ENCODE data around the gene CAB39. TPM values are rescaled to one million over a fixed set of nuclear protein-coding genes. Genes with fewer than 3 reads are reported as not detected.

The CAB39 gene
- total and polyA plus RNA-seq, 2 donors (not counting 3 experiments of a cell fraction or from before 2014, with no cell fraction given) = 25.7 to 53.7 TPM

DNA sequence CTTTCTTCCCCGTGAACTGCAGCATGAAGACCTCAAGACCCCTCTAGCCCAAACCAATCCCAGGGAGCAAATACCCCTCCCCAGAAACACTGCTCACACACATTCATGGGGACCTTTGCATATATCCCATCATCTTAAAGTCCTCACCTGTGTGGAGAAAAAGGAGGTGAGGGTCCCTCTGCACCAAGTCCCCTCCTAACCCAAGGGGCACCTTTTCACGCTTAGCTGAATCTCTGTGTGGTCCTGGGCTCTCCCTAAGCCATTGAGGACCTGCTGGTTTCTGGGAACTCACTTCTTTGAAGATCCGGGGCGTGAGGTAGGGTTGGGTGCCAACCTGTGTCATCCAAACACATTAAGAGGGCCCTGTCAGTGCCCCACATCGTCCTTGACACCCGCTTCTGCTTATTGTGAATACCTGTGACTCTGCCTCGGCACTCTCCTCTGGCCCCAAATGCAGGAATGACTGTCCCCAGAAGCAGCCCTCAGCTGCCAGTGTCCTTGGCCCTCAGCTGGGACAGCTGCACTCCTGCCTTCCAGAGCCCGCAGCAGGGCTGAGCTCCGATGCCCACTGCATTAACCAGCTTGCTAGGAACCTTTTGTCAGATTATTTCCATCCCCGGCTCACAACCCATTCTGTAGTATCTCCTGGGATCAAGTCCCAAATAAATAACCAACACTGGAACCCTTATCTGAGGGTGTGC, 110.8 kb downstream of the CAB39 start:
- H3K79me2 ChIP-seq (ENCODE audit: control insufficient read depth, insufficient read depth, low read length) = no peaks in the 10 kb centered on the region
- intact Hi-C loops (cut with micrococcal nuclease) (loop anchor here (5.0 kb wide), 1 partner anchor 89 kb away; no protein-coding TSS in a partner anchor), dilution Hi-C loops (cut with MboI; ENCODE audit: extremely low pct_ligation_motif_present, low sequenced_read_pairs) (no loop called here)
- peaks cover 6 to 20% of the 10 kb centered on the region in 2 experiments for H3K27me3 ChIP-seq (ENCODE audit: control insufficient read depth in 2 of 2, insufficient read depth in 2 of 2, low read length in 2 of 2)
- no peaks in the 10 kb centered on the region for H4K20me1 ChIP-seq (replicated peaks; ENCODE audit: control insufficient read depth, extremely low read depth, insufficient read depth, low read length)
- ChIA-PET CTCF (interaction anchor here (1.1 to 8.3 kb wide), 13 partner anchors 9 to 628 kb away, joined by 3 to 287 read pairs (median 10); no protein-coding TSS in a partner anchor), POLR2A (no interaction called here)
- no peak overlapping the region for H3K9ac ChIP-seq (replicated peaks; ENCODE audit: extremely low read depth, insufficient read depth, low read length)
- peaks cover 0 to 12% of the 10 kb centered on the region in 2 experiments for H3K36me3 ChIP-seq (ENCODE audit: control insufficient read depth in 2 of 2, extremely low read depth in 1 of 2, insufficient read depth in 2 of 2, low read length in 2 of 2)
- no peak overlapping the region for H2AFZ ChIP-seq (ENCODE audit: low read depth, low read length)
- no peaks in the 10 kb centered on the region for H3K4me1 ChIP-seq (ENCODE audit: control insufficient read depth, extremely low read depth, insufficient read depth, low read length)
- H3K4me2 ChIP-seq (ENCODE audit: insufficient read depth, low read length) = no peak overlapping the region
- no peaks in the 10 kb centered on the region for H3K9me3 ChIP-seq (replicated peaks; ENCODE audit: control insufficient read depth, insufficient read depth, low read length)
- no peak overlapping the region for H3K27ac ChIP-seq (ENCODE audit: insufficient read depth, low read depth, low read length)
- no TSS peak for BruUV-seq (replicated peaks)
- TF ChIP-seq MAX (IDR thresholded peaks at IDR 0.05; ENCODE audit: insufficient read depth, insufficient read length) (no peak), CTCF (IDR thresholded peaks at IDR 0.05; ENCODE audit: extremely low read depth in 1 of 2, insufficient read depth in 1 of 2, low read depth in 1 of 2, low read length in 2 of 2) (no peak), JUN (IDR thresholded peaks at IDR 0.05; ENCODE audit: borderline replicate concordance, insufficient read depth, insufficient read length, low read depth) (no peak), EZH2 (IDR thresholded peaks at IDR 0.05; ENCODE audit: borderline replicate concordance, low read depth, low read length, severe bottlenecking) (no peak), FOS (IDR thresholded peaks at IDR 0.05; ENCODE audit: borderline replicate concordance, insufficient read depth, low read length) (no peak), POLR2A (IDR thresholded peaks at IDR 0.05; ENCODE audit: low read depth, low read length) (no peak), POLR2AphosphoS5 (IDR thresholded peaks at IDR 0.05; ENCODE audit: insufficient read depth, low read depth, low read length) (no peak), MYC (IDR thresholded peaks at IDR 0.05; ENCODE audit: low read depth, low read length) (no peak), GATA2 (IDR thresholded peaks at IDR 0.05; ENCODE audit: insufficient read depth, insufficient read length, low read depth, low read length) (no peak)
- DNase-seq (ENCODE audit: low read depth, low spot score) (no peak), FAIRE-seq (no peak)
- H3K4me3 ChIP-seq (replicated peaks in 1 of 3; ENCODE audit: insufficient read depth in 1 of 3, low read depth in 1 of 3, low read length in 3 of 3) = no peak overlapping the region
- H3K9me1 ChIP-seq (replicated peaks; ENCODE audit: control insufficient read depth, extremely low read depth, insufficient read depth, low read length) = no peaks in the 10 kb centered on the region

All from endothelial cell of umbilical vein (primary cell).